C4-2B (cell line): ENCODE data around the gene MED22.
"Not testable (repeated sequence)": the region's sequence is repeated elsewhere in the genome, so short reads cannot be mapped to it uniquely, and the experiment has no call there.

ENCODE experiments used
- H3K27ac ChIP-seq: fragments of 450-650 bp; 2 replicates; pipeline ENCODE4 v1.5.1; 2017
- ZFX ChIP-seq: fragments of 450-650 bp; IDR thresholded peaks from 2 replicates; pipeline ENCODE4 v1.6.1; 2017
- TF ChIP-seq, protein P1 (sequence below): fragments of 450-650 bp; conservative IDR thresholded peaks from 2 replicates; pipeline ENCODE4 v1.5.1; 2017; ENCODE audit warnings: mild to moderate bottlenecking

MED22 gene

GRCh38 chr9:133347985-133348717 lies at the start of gene MED22, which contains the start of gene RPL7A:
TSS of gene MED22 (minus strand) at chr9:133348131. CDS start at chr9:133346662, 1,469 bp downstream.
TSS of gene RPL7A (plus strand) at chr9:133348218. CDS start at chr9:133348244, 26 bp downstream.
- TF ChIP-seq ZFX, result peak; percentile 59
- TF ChIP-seq, protein P1, sequence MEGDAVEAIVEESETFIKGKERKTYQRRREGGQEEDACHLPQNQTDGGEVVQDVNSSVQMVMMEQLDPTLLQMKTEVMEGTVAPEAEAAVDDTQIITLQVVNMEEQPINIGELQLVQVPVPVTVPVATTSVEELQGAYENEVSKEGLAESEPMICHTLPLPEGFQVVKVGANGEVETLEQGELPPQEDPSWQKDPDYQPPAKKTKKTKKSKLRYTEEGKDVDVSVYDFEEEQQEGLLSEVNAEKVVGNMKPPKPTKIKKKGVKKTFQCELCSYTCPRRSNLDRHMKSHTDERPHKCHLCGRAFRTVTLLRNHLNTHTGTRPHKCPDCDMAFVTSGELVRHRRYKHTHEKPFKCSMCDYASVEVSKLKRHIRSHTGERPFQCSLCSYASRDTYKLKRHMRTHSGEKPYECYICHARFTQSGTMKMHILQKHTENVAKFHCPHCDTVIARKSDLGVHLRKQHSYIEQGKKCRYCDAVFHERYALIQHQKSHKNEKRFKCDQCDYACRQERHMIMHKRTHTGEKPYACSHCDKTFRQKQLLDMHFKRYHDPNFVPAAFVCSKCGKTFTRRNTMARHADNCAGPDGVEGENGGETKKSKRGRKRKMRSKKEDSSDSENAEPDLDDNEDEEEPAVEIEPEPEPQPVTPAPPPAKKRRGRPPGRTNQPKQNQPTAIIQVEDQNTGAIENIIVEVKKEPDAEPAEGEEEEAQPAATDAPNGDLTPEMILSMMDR, result no peak
- H3K27ac ChIP-seq, result peak within 1 kb of the TSS; percentile 95

GRCh38 chr9:133397370-133397769 lies 49.4 kb upstream of the MED22 start:
- H3K27ac ChIP-seq, result no peak overlapping the region
- no peak for TF ChIP-seq ZFX
- TF ChIP-seq, protein P1, result no peak

GRCh38 chr9:133396952-133397351 lies 49.0 kb upstream of the MED22 start:
- no peak overlapping the region for H3K27ac ChIP-seq
- TF ChIP-seq ZFX, result no peak
- TF ChIP-seq, protein P1, result no peak; the same call in 1 of the 2 replicates

DNA sequence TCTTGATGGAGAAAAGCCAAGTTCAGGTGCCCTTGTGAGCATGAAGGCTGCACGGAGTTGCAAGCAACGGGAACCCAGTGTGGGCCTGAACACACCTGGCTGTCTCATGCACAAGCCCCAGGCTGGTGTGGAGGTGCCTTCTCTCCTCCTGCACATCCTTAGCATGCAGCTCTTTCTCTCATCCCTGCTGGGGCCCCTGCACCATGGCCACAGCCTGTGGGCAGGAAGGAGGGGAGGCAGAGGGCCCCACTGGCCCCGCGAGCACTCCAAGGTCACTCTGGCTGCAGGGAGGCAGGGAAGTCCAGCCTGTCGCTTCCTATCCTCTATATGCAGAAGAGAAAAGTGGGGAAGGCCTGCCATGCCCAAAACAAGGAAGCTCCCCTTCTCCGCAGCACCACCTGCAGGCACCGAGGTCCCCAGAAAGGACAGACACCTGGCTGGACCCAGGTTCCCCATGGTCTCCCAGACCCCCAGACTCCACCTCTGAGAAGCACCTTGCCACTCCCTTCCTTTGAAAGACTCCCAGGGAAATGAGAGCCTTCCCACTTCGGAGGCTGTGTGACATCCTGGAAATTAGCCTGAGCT lies 46.8 kb upstream of the MED22 start:
- no peak overlapping the region for H3K27ac ChIP-seq
- TF ChIP-seq, protein P1, result no peak
- TF ChIP-seq ZFX, result no peak

DNA sequence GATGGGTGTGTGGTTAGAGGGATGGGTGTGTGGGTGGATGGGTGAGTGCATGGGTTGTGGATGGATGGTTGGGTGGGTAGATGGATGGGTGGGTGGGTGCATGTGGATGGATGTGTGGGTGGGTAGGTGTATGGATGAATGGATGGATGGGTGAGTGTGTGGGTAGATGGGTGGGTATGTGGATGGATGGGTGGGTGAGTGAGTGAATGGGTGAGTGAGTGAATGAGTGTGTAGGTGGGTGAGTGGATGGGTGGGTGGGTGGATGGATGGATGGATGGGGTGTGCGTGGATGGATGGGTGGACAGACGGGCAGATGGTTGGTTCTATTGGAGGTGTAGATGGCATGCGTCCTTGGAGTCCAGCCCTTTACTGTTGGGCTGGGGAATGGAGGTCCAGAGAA lies 45.5 kb upstream of the MED22 start:
- TF ChIP-seq, protein P1, result no peak
- no peak for TF ChIP-seq ZFX
- H3K27ac ChIP-seq, result no peak overlapping the region

DNA sequence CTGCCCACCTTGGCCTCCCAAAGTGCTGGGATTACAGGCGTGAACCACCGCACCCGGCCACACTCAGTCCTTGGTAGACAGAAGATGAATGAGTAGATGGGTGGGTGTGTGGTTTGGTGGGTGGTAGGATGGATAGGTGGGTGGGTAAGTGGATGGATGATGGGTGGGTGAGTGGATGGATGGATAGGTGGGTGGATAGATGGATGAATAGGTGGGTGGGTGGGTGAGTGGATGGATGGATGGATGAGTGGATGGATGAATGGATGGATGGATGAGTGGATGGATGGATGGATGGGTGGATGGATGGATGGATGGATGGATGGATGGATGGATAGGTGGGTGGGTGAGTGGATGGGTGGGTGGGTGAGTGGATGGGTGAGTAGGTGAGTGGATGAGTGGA lies 44.4 kb upstream of the MED22 start:
- H3K27ac ChIP-seq, result not testable (repeated sequence)

DNA sequence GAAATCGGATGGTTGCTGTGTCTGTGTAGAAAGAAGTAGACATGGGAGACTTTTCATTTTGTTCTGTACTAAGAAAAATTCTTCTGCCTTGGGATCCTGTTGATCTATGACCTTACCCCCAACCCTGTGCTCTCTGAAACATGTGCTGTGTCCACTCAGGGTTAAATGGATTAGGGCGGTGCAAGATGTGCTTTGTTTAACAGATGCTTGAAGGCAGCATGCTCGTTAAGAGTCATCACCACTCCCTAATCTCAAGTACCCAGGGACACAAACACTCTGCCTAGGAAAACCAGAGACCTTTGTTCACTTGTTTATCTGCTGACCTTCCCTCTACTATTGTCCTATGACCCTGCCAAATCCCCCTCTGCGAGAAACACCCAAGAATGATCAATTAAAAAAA lies 43.5 kb upstream of the MED22 start:
- not testable (repeated sequence) for H3K27ac ChIP-seq

GRCh38 chr9:133390713-133391112 lies 42.8 kb upstream of the MED22 start:
- H3K27ac ChIP-seq, result no peak overlapping the region
- TF ChIP-seq, protein P1, result no peak
- no peak for TF ChIP-seq ZFX
